ENCODE data around the gene RPS27L.

DNA sequence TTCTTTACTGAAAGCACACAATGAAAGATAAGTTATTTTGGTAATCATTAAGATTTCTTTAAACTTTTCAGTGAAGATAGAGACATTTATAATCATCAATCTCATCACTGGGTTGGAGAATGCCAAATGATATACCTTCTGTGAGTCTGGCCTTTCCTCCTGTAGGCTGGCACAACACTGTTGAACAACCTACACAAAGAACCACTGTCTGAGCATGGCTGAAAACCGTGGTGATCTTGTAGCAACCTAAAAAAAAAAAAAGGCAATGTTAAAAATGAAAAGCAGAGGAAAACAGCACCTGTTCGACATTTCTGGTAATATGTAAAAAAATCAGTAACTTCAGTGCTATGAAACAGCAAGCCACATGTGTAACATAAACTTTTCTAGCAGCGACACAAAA lies 1.8 kb downstream of the RPS27L start:
- no peak for TF ChIP-seq SPI1 (IDR thresholded peaks at IDR 0.05; ENCODE audit: low read depth, low read length)
- no peak for TF ChIP-seq POLR2AphosphoS5 (IDR thresholded peaks at IDR 0.05; ENCODE audit: low read depth, low read length)
- TF ChIP-seq POLR2A (IDR thresholded peaks at IDR 0.05; ENCODE audit: low read depth, low read length): no peak
- TF ChIP-seq TAF1 (IDR thresholded peaks at IDR 0.05; ENCODE audit: low read depth, low read length): no peak
- TF ChIP-seq PAX5 (IDR thresholded peaks at IDR 0.05; ENCODE audit: insufficient read depth, low read length, severe bottlenecking): no peak
- no peak for TF ChIP-seq POU2F2 (IDR thresholded peaks at IDR 0.05; ENCODE audit: low read depth, low read length)
